Ramos (cell line): ENCODE measurements around the gene PDIA5.
"Not testable (repeated sequence)": the region's sequence is repeated elsewhere in the genome, so short reads cannot be mapped to it uniquely, and the experiment has no call there.

ENCODE experiments used
- in situ Hi-C: fragments of 300-500 bp; cut with MboI; formaldehyde crosslinking; loops from one replicate; pipeline ENCODE4 v1.14.3; 2022; ENCODE audit warnings: low sequenced_read_pairs; ENCODE audit not compliant: unreplicated experiment

The PDIA5 gene

GRCh38 chr3:123110976-123111615 lies 44.3 kb downstream of the PDIA5 start:
- in situ Hi-C loops, result no loop called here

DNA sequence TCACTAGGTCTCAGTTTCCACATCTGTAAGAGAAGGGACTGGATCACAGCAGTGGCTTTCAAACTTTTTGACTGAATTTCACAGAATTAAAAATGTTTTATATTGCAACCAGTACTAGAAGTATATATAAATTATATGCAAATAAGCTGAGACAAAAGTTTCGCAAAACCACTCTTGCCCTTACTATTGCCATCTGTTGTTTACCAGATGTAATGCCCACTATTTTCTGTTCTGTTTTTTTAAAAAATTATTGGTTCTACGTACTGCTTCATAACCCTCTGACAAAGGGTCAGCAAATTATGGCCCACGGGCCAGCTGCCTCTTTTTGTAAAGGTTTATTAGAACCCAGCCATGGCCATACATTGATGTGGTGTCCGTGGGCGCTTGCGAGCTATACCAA lies 44.8 kb downstream of the PDIA5 start:
- in situ Hi-C loops, result no loop called here

DNA sequence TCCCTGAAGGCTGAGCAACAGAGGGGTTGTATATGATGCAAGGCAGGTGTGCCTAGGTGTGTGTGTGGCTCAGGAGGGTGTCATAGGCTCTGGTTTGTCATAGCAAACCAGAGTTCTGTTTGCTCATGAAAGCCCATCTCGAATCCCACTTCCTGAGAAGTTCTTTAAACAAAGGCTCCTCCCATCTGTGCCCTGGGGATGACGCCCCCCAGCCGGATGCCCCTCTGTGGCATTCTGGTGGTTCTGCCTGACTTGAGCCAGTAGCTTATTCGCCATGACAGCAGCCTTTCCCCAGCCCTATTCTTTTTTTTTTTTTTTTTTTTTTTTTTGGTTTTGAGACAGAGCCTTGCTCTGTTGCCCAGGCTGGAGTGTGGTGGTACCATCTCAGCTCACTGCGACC lies 45.4 kb downstream of the PDIA5 start:
- in situ Hi-C loops, result no loop called here

- in situ Hi-C loops, result not testable (repeated sequence)
These were observed 45.8 kb downstream of the PDIA5 start for GRCh38 chr3:123112656-123113055.

- in situ Hi-C loops, result no loop called here
These were observed 47.1 kb downstream of the PDIA5 start for GRCh38 chr3:123113889-123114450.

DNA sequence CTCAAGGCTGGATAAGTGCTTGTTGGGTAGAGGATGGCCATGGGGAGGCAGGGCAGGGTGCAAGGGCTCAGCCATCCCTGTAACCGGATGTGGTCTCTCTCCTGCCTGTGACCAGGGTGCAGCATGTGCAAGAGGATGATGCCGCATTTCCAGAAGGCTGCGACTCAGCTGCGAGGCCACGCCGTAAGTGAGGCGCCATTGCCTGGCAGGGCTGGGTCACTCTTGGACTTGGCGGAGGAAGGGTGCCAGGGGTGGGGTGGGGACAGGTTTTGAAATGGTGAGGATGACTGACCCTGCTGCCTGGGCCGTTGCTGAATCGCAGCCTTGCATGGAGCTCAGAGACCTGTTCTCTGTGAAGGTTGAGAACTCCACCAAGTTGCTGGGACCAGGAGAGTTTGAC lies 49.3 kb downstream of the PDIA5 start:
- in situ Hi-C loops, result no loop called here

DNA sequence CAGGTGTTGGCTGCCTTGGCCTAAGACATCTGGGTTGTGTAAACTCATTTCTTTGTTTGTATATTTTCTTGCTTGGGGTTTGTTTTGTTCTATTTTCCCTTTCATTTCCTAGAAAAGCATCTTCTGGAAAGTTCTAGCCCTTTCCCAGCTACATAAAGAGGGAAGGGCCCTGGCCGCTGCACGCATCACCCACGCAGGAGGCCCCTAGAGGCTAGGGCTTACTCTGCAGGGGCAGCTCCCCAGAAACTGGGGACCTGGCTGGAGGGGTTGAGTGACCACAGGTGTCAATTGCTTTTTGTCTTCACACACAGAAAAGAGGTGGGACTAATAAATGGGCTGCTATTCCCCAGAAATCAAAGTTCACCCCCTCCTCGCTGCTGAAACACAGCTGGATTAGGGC lies 52.6 kb downstream of the PDIA5 start:
- in situ Hi-C loops, result no loop called here

GRCh38 chr3:123119802-123120201 lies 53.0 kb downstream of the PDIA5 start:
- in situ Hi-C loops, result no loop called here

- in situ Hi-C loops, result no loop called here
These were observed 53.7 kb downstream of the PDIA5 start for GRCh38 chr3:123120573-123120972.

DNA sequence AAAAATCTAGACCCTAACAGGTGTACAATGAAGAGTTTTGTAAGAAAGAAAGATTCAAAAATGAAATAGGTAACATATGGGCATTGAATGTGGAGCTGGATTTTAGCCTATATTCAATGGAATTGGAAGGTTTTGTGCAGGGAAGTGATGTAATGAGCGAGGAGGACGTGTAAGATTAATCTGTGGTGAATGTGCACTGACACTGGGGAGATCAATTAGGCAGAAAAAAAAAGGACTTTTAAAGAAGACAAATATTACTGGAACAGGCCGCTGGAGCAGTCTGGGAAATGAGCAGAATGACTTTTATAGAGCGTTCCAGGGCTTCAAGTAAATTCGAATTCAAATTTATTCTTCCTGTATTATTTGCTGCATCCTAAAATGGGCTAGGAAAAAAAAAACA lies 55.2 kb downstream of the PDIA5 start:
- in situ Hi-C loops, result no loop called here

GRCh38 chr3:123122525-123123315 lies 55.9 kb downstream of the PDIA5 start:
- in situ Hi-C loops, result no loop called here

GRCh38 chr3:123123716-123124616 lies 57.1 kb downstream of the PDIA5 start:
- in situ Hi-C loops, result no loop called here

- in situ Hi-C loops, result no loop called here
These were observed 58.1 kb downstream of the PDIA5 start for GRCh38 chr3:123124971-123125370.

DNA sequence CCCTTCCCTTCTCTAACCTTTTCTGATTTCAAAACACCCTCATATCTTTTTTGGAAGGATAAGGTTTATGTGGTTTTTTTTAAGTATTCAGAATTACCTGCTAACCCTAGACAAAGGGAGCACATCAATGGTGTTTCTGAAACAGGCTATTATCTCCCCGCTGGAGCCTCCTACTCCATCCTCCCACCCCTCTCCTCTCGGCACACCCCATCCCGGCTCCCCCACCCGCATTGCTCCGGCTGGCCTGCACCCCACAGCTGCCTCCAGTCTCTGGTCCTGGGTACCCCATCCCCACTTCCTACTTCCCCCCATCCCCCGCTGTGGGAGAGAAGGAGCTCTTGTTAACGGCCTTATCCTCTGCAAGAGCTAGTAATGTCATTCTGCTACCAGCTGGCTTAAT lies 59.2 kb downstream of the PDIA5 start:
- in situ Hi-C loops, result no loop called here

DNA sequence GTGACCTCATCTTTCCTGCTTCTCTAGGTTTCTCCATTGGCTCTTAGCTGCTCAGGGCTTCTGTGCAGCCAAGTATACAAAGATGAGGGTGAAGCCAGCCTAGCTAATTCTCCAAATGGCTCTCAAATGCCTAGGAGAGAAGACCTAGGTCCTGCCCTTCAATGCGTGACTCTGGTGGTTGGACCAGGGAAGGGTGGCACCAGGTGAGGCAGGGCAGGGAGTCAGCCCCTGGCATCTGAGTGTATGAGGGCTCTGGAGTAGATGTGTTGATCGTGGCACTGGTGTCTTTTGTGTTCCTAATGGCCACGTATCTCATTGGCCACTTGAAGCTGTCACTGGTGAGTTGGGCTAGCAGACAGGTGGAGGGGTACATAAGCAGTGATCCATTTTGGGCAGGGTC lies 59.8 kb downstream of the PDIA5 start:
- in situ Hi-C loops, result no loop called here

- in situ Hi-C loops, result no loop called here
These were observed 62.3 kb downstream of the PDIA5 start for GRCh38 chr3:123129092-123129491.

DNA sequence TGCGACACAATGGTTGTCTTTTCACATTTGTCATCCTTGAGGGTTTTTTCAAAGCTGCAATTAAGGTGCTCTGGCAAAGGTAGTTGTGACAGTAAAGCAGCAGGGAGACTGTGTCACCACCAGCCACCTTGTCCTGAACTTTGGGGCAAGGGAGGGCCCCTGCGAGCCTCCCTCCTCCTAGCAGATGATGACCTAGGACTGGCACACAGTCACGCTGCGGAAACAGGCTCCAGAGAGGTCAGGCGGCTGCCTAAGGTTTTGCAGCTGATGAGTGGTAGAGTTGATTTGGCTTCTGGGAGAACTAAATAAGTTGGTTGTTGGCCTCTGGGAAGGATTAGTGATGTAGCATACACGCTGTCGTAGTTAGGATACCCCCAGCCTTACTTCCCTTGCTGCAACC lies 62.7 kb downstream of the PDIA5 start:
- in situ Hi-C loops, result no loop called here

- in situ Hi-C loops, result no loop called here
These were observed 63.4 kb downstream of the PDIA5 start for GRCh38 chr3:123130079-123130750.

DNA sequence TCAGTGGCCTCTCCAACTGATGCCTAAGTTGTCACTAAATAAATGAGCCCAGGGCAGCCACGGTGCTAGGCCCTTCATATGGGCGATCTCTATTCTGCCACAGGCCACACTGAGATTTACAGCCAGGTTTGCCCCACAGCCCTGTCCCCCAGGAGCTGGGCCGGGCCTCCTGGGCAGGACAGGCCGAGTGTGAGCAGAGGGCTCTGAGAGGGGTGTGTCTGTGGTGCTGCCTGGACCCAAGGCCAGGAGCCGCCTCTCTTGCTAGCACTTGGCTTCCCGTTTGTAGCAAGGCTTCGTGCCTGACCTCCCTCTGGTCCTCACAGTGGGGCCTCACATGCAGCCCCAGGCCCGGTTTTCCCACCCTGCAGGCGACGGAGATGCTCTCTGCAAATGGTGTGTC lies 67.8 kb downstream of the PDIA5 start:
- in situ Hi-C loops, result no loop called here

DNA sequence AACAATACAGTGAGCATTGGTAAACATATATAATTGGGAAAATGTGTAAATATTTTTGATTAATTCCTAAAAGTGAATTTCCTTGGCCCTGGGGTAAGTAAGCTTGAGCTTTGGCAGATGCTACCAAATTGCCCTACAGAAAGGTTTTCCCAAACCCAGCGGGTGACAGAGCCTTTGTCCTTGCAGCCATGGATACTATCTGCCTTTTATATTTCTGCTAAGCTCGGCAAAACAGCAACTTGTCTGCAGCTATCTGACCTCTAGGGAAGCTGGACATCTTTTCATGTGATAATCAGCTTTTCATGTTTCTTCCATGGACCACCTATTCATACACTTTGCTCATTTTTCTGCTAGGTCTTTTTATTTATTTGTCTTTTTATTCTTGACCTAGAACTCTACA lies 70.2 kb downstream of the PDIA5 start:
- in situ Hi-C loops, result no loop called here
